ENCODE results near the gene SLF2. TPM values are rescaled to one million over a fixed set of nuclear protein-coding genes. Genes with fewer than 3 reads are reported as not detected.

SLF2 gene
- total RNA-seq, 1 donor from 2014 or later: 16.4 TPM

DNA sequence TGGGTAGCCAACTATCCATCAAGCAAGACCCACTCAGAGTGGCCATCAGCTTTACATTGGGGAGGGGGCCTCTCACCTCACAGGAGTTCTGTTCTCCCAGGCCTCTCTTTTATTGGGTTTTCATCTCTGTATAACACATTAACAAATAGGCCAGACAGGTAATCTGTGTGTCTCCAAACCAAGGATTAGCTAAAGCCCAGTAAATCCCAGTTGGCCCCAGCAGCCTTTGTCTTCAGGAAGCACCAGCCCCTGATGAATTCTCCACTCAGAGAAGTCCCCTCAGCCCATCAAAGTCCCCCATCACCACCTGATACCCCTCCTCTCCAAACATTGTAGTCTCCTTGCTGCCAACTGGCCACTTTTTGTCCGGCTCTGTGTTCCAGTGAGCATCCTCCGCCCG, 16.9 kb upstream of the SLF2 start:
- no peak overlapping the region for H3K27ac ChIP-seq (replicated peaks)
- no peaks in the 10 kb centered on the region for H3K36me3 ChIP-seq
- TF ChIP-seq, protein P1, sequence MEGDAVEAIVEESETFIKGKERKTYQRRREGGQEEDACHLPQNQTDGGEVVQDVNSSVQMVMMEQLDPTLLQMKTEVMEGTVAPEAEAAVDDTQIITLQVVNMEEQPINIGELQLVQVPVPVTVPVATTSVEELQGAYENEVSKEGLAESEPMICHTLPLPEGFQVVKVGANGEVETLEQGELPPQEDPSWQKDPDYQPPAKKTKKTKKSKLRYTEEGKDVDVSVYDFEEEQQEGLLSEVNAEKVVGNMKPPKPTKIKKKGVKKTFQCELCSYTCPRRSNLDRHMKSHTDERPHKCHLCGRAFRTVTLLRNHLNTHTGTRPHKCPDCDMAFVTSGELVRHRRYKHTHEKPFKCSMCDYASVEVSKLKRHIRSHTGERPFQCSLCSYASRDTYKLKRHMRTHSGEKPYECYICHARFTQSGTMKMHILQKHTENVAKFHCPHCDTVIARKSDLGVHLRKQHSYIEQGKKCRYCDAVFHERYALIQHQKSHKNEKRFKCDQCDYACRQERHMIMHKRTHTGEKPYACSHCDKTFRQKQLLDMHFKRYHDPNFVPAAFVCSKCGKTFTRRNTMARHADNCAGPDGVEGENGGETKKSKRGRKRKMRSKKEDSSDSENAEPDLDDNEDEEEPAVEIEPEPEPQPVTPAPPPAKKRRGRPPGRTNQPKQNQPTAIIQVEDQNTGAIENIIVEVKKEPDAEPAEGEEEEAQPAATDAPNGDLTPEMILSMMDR (IDR thresholded peaks at IDR 0.05; ENCODE audit: borderline replicate concordance): no peak
- H3K9me3 ChIP-seq (replicated peaks): no peaks in the 10 kb centered on the region
- DNase-seq: no peak
- H3K4me3 ChIP-seq: no peak overlapping the region
- H3K4me1 ChIP-seq: no peaks in the 10 kb centered on the region
- peaks cover 75% of the 10 kb centered on the region for H3K27me3 ChIP-seq (ENCODE audit: low read depth)
- intact Hi-C loops (cut with micrococcal nuclease): no loop called here

DNA sequence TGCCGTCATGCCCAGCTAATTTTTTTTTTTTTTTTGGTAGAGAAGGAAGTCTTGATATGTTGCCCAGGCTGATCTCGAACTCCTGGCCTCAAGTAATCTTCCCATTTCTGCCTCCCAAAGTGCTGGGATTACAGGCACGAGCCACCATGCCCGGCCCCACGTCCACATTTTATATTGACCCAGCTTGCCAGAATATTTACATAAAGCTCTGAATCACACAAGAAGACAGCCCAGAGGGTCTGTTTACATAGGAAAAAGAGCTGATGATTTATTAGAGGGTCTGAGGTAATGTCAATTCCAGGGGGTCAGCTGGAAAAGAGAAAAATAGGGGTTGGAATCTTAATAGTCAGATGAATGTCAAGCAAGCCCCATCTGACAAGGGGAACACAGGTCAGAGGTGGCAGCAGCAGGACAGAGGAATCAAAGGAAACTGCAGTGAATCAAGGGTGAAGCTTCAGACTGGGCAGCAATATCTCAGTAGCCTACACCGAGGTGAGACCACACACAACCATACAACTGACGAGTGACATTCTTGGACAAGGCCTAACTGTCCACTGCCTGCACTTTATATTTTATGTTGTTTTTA, 15.8 kb upstream of the SLF2 start:
- intact Hi-C loops (cut with micrococcal nuclease): no loop called here
- Histone ChIP-seq H3K4me1 (no peaks in the 10 kb centered on the region), H3K4me3 (no peak overlapping the region), H3K27ac (replicated peaks) (no peak overlapping the region), H3K36me3 (no peaks in the 10 kb centered on the region), H3K27me3 (ENCODE audit: low read depth) (peaks cover 73% of the 10 kb centered on the region), H3K9me3 (replicated peaks) (no peaks in the 10 kb centered on the region)
- TF ChIP-seq, protein P1 (IDR thresholded peaks at IDR 0.05; ENCODE audit: borderline replicate concordance): no peak
- DNase-seq: no peak

DNA sequence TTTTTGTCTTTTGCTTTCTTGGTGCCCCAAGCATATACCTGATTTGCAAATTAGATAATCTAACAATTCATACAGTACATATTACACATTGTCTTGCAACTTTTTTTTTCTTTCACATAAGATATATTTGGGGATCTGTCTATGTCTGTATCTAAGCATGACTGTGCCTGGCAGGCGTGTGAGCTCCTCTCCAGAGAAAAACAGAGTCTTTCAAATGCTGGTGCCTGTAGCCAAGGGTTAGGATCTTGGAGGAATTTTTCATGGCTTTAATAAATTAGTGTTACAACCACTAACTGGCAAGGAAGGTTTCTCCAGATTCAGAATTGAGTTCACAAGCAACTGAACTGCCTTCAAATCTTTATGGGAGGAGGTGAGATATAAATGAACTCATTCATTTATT, 14.8 kb upstream of the SLF2 start:
- Histone ChIP-seq H3K4me1 (no peaks in the 10 kb centered on the region), H3K27me3 (ENCODE audit: low read depth) (peaks cover 68% of the 10 kb centered on the region), H3K27ac (replicated peaks) (no peak overlapping the region), H3K4me3 (no peak overlapping the region), H3K36me3 (no peaks in the 10 kb centered on the region), H3K9me3 (replicated peaks) (no peaks in the 10 kb centered on the region)
- no peak for DNase-seq
- intact Hi-C loops (cut with micrococcal nuclease): no loop called here
- TF ChIP-seq, protein P1 (IDR thresholded peaks at IDR 0.05; ENCODE audit: borderline replicate concordance): no peak

DNA sequence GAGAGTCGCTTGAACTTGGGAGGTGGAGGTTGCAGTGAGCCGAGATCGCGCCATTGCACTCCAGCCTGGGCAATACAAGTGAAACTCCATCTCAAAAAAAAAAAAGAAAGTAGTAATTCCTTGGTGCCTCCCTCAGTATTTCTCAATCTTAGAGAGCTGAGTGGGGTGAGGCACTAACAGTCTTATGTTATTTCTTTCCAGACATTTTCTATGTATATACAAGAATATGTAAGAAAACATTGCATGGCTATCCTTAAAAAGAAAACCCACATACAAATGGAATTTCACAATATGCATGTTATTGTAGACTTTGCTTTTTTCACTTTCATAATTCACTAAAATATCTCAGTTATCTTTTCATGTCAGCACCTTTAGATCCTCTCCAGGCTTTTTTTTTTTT, 13.6 kb upstream of the SLF2 start:
- Histone ChIP-seq H3K4me1 (no peaks in the 10 kb centered on the region), H3K4me3 (no peak overlapping the region), H3K27ac (replicated peaks) (no peak overlapping the region), H3K36me3 (no peaks in the 10 kb centered on the region), H3K27me3 (ENCODE audit: low read depth) (peaks cover 58% of the 10 kb centered on the region), H3K9me3 (replicated peaks) (no peaks in the 10 kb centered on the region)
- TF ChIP-seq, protein P1 (IDR thresholded peaks at IDR 0.05; ENCODE audit: borderline replicate concordance): no peak
- intact Hi-C loops (cut with micrococcal nuclease): no loop called here
- no peak for DNase-seq

DNA sequence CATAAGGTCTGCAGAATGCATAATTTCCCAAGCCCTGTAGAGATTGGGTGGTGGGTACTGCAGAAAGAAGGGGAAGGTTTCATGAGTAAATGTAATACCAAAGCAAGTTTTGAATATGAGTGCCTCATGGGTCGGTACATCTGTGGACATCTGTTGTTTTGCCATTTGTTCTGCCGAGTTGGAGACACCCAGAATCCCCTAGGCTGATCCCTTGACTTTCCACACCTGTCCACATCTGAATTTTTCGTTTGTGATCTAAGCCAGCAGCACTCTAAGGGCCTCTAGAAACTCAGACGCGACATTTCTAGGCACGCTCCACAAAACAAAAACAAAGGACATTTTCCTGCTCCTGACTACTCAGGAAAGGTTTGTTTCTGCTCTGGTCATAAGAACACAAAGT, 11.7 kb upstream of the SLF2 start:
- intact Hi-C loops (cut with micrococcal nuclease): no loop called here

More for the DNA sequence above, 11.7 kb upstream of the SLF2 start:
- DNase-seq: no peak
- TF ChIP-seq, protein P1 (IDR thresholded peaks at IDR 0.05; ENCODE audit: borderline replicate concordance): no peak
- H3K36me3 ChIP-seq: no peaks in the 10 kb centered on the region
- H3K9me3 ChIP-seq (replicated peaks): no peaks in the 10 kb centered on the region
- H3K27ac ChIP-seq (replicated peaks): no peak overlapping the region
- no peaks in the 10 kb centered on the region for H3K4me1 ChIP-seq
- no peak overlapping the region for H3K4me3 ChIP-seq
- H3K27me3 ChIP-seq (ENCODE audit: low read depth): peaks cover 40% of the 10 kb centered on the region

All from left ventricle myocardium inferior (tissue), 1 donor.